Neural crest cell (in vitro differentiated cells): Measurements from ENCODE around the gene CCBE1. TPM values are rescaled to one million over a fixed set of nuclear protein-coding genes. Genes with fewer than 3 reads are reported as not detected.

ENCODE experiments used
- DNase-seq: peaks from one replicate; pipeline ENCODE4 v3.0.0; 2021; ENCODE audit warnings: low read depth, mixed read lengths, low spot score
- H3K27ac Mint-ChIP-seq: one replicate; pipeline ENCODE4 v1.8.0; 2021; ENCODE audit warnings: mild to moderate bottlenecking, mixed read lengths; ENCODE audit not compliant: unreplicated experiment
- H3K27me3 Mint-ChIP-seq: 2 replicates; pipeline ENCODE4 v1.8.0; 2021; ENCODE audit warnings: low read depth, mild to moderate bottlenecking, mixed read lengths
- H3K36me3 Mint-ChIP-seq: 2 replicates; pipeline ENCODE4 v1.8.0; 2021; ENCODE audit warnings: low read depth, mild to moderate bottlenecking, mixed read lengths
- H3K4me1 Mint-ChIP-seq: 2 replicates; pipeline ENCODE4 v1.8.0; 2021; ENCODE audit warnings: mixed read lengths
- H3K4me3 Mint-ChIP-seq: one replicate; pipeline ENCODE4 v1.8.0; 2021; ENCODE audit warnings: mild to moderate bottlenecking, mixed read lengths
- H3K9me3 Mint-ChIP-seq: 2 replicates; pipeline ENCODE4 v1.8.0; 2021; ENCODE audit warnings: mixed read lengths
- total RNA-seq: library from RNA; stranded (reverse); gene quantifications from 2 replicates; pipeline ENCODE4 v1.2.1, GENCODE V29; 2021
- TF ChIP-seq, protein P1 (sequence below): fragments of 200-600 bp; sonication (generic); conservative IDR thresholded peaks from 2 replicates; pipeline ENCODE4 v1.5.0; 2021; ENCODE audit warnings: antibody characterized with exemption, mild to moderate bottlenecking

CCBE1 gene
- total RNA-seq, 1 donor from 2014 or later = 0.33 TPM

DNA sequence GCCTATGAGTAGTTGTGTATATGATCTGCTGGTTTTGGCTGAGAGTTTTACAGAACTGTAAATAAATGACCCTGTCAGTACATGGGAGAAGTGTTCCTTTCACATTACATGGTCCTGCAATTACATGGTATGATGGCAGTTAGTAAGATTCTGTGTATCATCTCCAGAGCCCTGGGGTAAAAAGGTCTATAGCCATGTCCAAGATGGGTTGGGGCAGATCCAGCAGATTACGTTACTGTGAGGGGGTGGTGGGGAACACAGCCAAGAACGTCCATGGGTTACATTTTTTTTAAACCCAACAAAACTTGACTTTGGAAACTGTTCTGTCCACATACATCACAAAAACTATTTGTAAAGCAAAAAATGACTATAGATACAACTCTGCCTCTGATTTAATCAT, 274.0 kb downstream of the CCBE1 start:
- no peak for DNase-seq
- Mint-ChIP-seq H3K36me3 (no peaks in the 10 kb centered on the region), H3K4me1 (no peaks in the 10 kb centered on the region), H3K27me3 (peaks cover 16% of the 10 kb centered on the region), H3K27ac (no peak overlapping the region), H3K9me3 (no peaks in the 10 kb centered on the region), H3K4me3 (no peak overlapping the region)
- TF ChIP-seq, protein P1, sequence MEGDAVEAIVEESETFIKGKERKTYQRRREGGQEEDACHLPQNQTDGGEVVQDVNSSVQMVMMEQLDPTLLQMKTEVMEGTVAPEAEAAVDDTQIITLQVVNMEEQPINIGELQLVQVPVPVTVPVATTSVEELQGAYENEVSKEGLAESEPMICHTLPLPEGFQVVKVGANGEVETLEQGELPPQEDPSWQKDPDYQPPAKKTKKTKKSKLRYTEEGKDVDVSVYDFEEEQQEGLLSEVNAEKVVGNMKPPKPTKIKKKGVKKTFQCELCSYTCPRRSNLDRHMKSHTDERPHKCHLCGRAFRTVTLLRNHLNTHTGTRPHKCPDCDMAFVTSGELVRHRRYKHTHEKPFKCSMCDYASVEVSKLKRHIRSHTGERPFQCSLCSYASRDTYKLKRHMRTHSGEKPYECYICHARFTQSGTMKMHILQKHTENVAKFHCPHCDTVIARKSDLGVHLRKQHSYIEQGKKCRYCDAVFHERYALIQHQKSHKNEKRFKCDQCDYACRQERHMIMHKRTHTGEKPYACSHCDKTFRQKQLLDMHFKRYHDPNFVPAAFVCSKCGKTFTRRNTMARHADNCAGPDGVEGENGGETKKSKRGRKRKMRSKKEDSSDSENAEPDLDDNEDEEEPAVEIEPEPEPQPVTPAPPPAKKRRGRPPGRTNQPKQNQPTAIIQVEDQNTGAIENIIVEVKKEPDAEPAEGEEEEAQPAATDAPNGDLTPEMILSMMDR = no peak

DNA sequence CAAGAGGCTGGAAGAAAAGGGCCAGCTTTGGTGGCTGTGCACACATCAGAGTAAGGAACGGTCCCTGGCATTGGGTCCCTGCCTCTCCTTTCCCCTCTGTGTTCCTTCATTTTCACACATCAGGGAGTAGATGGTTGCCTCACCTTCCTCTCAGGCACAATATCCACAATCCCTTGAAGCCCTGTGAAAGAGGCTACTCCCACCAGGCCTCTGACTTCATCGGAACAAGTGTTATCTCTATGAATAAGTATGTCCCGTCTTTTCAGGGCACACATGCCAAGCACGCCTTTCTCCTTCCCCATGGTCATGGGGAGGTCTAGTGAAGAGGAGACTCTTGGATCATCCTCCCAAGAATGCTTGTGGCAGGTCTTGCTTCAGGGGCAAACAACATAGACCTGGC, 277.0 kb downstream of the CCBE1 start:
- no peak for DNase-seq
- H3K27me3 Mint-ChIP-seq = peaks cover 16% of the 10 kb centered on the region
- no peak overlapping the region for H3K4me3 Mint-ChIP-seq
- no peaks in the 10 kb centered on the region for H3K9me3 Mint-ChIP-seq
- H3K27ac Mint-ChIP-seq = no peak overlapping the region
- TF ChIP-seq, protein P1 = no peak
- H3K36me3 Mint-ChIP-seq = no peaks in the 10 kb centered on the region
- no peaks in the 10 kb centered on the region for H3K4me1 Mint-ChIP-seq

DNA sequence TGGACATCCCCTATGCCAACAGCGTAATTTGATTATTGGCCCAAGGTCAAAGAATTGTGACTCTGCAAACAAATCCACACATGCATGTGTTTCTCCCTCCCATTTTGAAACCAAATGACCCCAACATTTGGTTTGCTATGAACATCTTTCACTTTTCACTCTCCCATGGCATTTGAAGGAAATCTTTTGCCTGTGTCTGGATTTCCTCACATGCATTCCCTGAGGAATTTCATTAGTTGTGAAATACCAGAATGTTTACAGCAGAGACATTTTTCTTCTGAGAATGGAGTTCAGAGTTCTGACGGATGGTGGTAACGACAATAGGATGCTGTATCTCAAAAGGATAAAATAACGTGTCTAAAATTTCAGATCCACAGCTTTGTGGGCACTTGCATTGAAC, 277.8 kb downstream of the CCBE1 start:
- DNase-seq = no peak
- H3K27me3 Mint-ChIP-seq = peaks cover 17% of the 10 kb centered on the region
- H3K4me3 Mint-ChIP-seq = no peak overlapping the region
- H3K9me3 Mint-ChIP-seq = no peaks in the 10 kb centered on the region
- no peaks in the 10 kb centered on the region for H3K4me1 Mint-ChIP-seq
- TF ChIP-seq, protein P1 = no peak
- no peaks in the 10 kb centered on the region for H3K36me3 Mint-ChIP-seq
- H3K27ac Mint-ChIP-seq = no peak overlapping the region

DNA sequence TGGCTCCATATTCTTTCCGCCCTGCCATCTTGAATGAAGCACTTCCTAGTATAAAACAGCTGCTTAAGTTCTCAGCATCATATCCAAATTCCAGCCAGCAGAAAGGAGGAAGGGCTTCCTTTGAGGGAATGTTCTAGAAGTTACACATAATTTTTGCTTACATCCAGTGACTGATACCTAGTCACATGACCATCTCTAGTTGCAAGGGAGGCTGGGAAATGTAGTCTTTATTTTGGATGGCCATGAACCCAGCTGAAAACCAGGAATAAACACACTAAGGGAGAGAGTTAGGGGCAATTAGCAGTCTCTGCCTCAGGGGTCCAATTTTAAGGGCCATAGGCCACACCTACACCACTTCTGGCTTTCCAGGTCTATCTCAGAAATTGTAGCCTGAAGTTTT, 280.4 kb downstream of the CCBE1 start:
- TF ChIP-seq, protein P1 = no peak
- H3K36me3 Mint-ChIP-seq = no peaks in the 10 kb centered on the region
- H3K27ac Mint-ChIP-seq = no peak overlapping the region

DNA sequence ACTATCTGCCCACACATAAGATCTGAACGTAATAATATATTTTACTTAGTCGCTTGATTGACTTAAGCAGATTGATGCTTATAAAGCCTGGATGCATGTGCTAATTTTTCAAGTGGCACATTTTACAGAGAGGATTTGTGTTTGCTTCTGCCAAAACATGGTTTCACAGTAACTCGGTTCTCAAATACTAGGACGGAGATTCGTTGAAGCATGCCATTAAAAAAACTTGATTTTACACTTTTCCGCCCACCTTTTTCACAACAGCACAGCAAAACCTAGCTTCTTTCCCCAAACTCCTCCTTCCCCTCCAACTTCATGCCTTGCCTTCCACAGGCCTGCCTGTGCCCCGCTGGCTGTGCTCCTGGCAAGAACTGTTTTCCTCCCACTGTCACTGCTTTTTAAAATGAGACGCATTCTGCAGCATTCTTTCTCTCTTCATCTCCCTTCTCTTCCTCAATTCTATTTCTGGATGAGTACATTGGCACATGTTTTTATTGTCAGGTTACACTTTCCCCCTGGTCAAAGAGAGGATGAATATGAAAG, 283.0 kb downstream of the CCBE1 start:
- H3K27me3 Mint-ChIP-seq = peaks cover 15% of the 10 kb centered on the region
- H3K4me1 Mint-ChIP-seq = no peaks in the 10 kb centered on the region
- no peak for DNase-seq
- no peak overlapping the region for H3K4me3 Mint-ChIP-seq
- no peaks in the 10 kb centered on the region for H3K36me3 Mint-ChIP-seq
- no peak overlapping the region for H3K27ac Mint-ChIP-seq
- TF ChIP-seq, protein P1 = no peak
- no peaks in the 10 kb centered on the region for H3K9me3 Mint-ChIP-seq

More for the DNA sequence above, 280.4 kb downstream of the CCBE1 start:
- no peak for DNase-seq
- H3K4me1 Mint-ChIP-seq = no peaks in the 10 kb centered on the region
- peaks cover 23% of the 10 kb centered on the region for H3K27me3 Mint-ChIP-seq
- H3K9me3 Mint-ChIP-seq = no peaks in the 10 kb centered on the region
- H3K4me3 Mint-ChIP-seq = no peak overlapping the region
